Measurements from ENCODE around the gene ASIC3.

The ASIC3 gene

DNA sequence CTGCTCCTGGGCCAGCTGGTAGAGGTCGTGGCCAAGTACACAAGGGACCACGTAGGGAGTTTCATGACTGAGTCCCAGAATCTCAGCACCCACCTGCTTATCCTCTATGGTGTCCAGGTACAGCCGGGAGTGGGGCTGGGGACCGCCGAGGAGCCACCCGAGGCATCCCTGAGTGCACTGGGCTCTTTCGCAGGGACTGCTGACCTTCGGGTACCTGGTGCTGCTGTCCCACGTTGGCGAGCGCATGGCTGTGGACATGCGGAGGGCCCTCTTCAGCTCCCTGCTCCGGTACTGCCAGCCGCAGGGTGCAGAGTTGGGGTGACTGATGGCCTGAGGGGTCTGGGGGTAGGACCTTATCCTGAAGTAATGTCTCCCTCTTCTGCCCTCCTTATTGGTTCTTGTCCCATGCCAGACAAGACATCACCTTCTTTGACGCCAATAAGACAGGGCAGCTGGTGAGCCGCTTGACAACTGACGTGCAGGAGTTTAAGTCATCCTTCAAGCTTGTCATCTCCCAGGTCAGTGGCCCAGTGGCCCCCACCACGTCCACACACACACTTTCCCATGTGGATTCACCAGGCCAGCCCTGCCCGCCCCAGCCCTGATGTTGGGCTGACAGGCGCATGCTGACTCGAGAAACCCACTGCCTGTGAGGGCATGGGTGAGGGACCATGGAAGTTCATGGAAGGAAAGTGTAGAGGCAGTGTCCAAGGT lies 13.9 kb upstream of the ASIC3 start:
- no peak overlapping the region for H3K9ac ChIP-seq (ENCODE audit: low read depth, low read length, poor library complexity, severe bottlenecking)
- H3K36me3 ChIP-seq (ENCODE audit: insufficient read depth, low read length) = no peaks in the 10 kb centered on the region
- no peak overlapping the region for H3K4me3 ChIP-seq (ENCODE audit: low read length, poor library complexity, severe bottlenecking)
- H2AFZ ChIP-seq (ENCODE audit: low read length) = no peak overlapping the region
- TF ChIP-seq CTCF (conservative IDR thresholded peaks at IDR 0.05; ENCODE audit: low read length) = no peak
- H3K4me2 ChIP-seq (ENCODE audit: low read depth, low read length, poor library complexity, severe bottlenecking) = no peak overlapping the region
- no peaks in the 10 kb centered on the region for H3K79me2 ChIP-seq (ENCODE audit: insufficient read depth, low read length)
- no peaks in the 10 kb centered on the region for H3K9me2 ChIP-seq (replicated peaks; ENCODE audit: low read depth, low read length)
- H3K9me3 ChIP-seq (ENCODE audit: insufficient read depth, low read depth, low read length) = no peaks in the 10 kb centered on the region
- peaks cover under 1% of the 10 kb centered on the region; the same call in 1 of the 2 replicates for H3F3A ChIP-seq (ENCODE audit: low read depth)
- no peaks in the 10 kb centered on the region for H3K27me3 ChIP-seq (ENCODE audit: insufficient read depth, low read length, poor library complexity, severe bottlenecking)
- peaks cover 17% of the 10 kb centered on the region for H3K4me1 ChIP-seq (ENCODE audit: insufficient read depth, low read length, poor library complexity, severe bottlenecking)
- no peaks in the 10 kb centered on the region for H4K20me1 ChIP-seq (ENCODE audit: insufficient read depth, low read length, poor library complexity, severe bottlenecking)

DNA sequence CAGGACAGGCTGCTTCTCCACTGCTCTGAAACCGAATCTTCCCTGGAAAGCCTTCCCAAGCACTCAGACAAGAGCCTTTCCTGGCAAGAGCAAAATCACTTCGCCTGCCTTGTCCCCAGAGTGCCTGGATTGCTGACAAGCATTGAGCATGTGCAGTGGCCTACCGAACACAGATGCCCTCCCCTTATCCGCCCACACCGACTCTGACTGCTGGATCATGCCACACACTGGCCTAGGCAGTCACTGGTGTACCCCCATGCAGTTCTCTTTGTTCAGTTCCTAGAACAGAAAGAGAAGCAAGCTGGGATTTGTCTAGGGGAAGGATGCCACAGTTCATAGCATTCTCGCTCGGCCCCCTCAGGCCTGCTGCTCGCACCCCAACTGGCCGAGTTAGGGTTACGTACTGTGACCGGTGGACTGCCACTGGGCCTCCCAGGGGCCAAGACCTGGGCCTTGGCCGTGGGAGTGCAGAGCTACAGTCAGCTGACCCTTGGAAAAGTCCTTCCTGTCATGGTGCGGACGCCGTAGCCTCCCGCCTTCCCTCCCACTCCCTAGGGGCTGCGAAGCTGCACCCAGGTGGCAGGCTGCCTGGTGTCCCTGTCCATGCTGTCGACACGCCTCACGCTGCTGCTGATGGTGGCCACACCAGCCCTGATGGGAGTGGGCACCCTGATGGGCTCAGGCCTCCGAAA lies 13.2 kb upstream of the ASIC3 start:
- H3K9me2 ChIP-seq (replicated peaks; ENCODE audit: low read depth, low read length) = no peaks in the 10 kb centered on the region
- H3F3A ChIP-seq (ENCODE audit: low read depth) = peaks cover 2% of the 10 kb centered on the region; the same call in 1 of the 2 replicates
- no peak overlapping the region for H2AFZ ChIP-seq (ENCODE audit: low read length)
- H3K9me3 ChIP-seq (ENCODE audit: insufficient read depth, low read depth, low read length) = no peaks in the 10 kb centered on the region
- no peaks in the 10 kb centered on the region for H3K79me2 ChIP-seq (ENCODE audit: insufficient read depth, low read length)
- H3K27me3 ChIP-seq (ENCODE audit: insufficient read depth, low read length, poor library complexity, severe bottlenecking) = no peaks in the 10 kb centered on the region
- no peak overlapping the region for H3K4me3 ChIP-seq (ENCODE audit: low read length, poor library complexity, severe bottlenecking)
- H3K36me3 ChIP-seq (ENCODE audit: insufficient read depth, low read length) = no peaks in the 10 kb centered on the region
- H4K20me1 ChIP-seq (ENCODE audit: insufficient read depth, low read length, poor library complexity, severe bottlenecking) = no peaks in the 10 kb centered on the region
- no peak for TF ChIP-seq CTCF (conservative IDR thresholded peaks at IDR 0.05; ENCODE audit: low read length)
- TF ChIP-seq EZH2phosphoT487 (IDR thresholded peaks at IDR 0.05; ENCODE audit: borderline replicate concordance) = no peak
- H3K9ac ChIP-seq (ENCODE audit: low read depth, low read length, poor library complexity, severe bottlenecking) = no peak overlapping the region
- H3K4me2 ChIP-seq (ENCODE audit: low read depth, low read length, poor library complexity, severe bottlenecking) = no peak overlapping the region
- H3K4me1 ChIP-seq (ENCODE audit: insufficient read depth, low read length, poor library complexity, severe bottlenecking) = peaks cover 22% of the 10 kb centered on the region

DNA sequence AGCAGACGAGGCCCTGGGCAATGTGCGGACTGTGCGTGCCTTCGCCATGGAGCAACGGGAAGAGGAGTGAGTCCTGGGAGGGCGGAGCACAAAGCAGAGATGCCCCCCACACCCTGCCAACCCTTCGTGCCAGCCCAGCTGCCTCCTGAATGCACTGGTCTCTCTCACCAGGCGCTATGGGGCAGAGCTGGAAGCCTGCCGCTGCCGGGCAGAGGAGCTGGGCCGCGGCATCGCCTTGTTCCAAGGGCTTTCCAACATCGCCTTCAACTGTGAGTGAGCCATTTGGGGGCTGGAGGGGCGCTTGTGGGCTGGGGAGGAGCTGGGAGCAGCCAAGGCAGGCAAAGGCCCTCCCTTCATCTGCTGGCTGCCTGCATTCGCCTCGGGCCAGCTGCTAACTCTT lies 12.4 kb upstream of the ASIC3 start:
- no peaks in the 10 kb centered on the region for H3K36me3 ChIP-seq (ENCODE audit: insufficient read depth, low read length)
- H3K79me2 ChIP-seq (ENCODE audit: insufficient read depth, low read length) = no peaks in the 10 kb centered on the region
- TF ChIP-seq EZH2phosphoT487 (IDR thresholded peaks at IDR 0.05; ENCODE audit: borderline replicate concordance) (no peak), CTCF (conservative IDR thresholded peaks at IDR 0.05; ENCODE audit: low read length) (no peak)
- H4K20me1 ChIP-seq (ENCODE audit: insufficient read depth, low read length, poor library complexity, severe bottlenecking) = no peaks in the 10 kb centered on the region
- no peak overlapping the region for H2AFZ ChIP-seq (ENCODE audit: low read length)
- H3K9me3 ChIP-seq (ENCODE audit: insufficient read depth, low read depth, low read length) = no peaks in the 10 kb centered on the region
- no peak overlapping the region for H3K4me3 ChIP-seq (ENCODE audit: low read length, poor library complexity, severe bottlenecking)
- no peaks in the 10 kb centered on the region for H3K9me2 ChIP-seq (replicated peaks; ENCODE audit: low read depth, low read length)
- no peak overlapping the region for H3K4me2 ChIP-seq (ENCODE audit: low read depth, low read length, poor library complexity, severe bottlenecking)
- no peaks in the 10 kb centered on the region for H3K27me3 ChIP-seq (ENCODE audit: insufficient read depth, low read length, poor library complexity, severe bottlenecking)
- H3K4me1 ChIP-seq (ENCODE audit: insufficient read depth, low read length, poor library complexity, severe bottlenecking) = peaks cover 24% of the 10 kb centered on the region
- peaks cover 2% of the 10 kb centered on the region; the same call in 1 of the 2 replicates for H3F3A ChIP-seq (ENCODE audit: low read depth)
- no peak overlapping the region for H3K9ac ChIP-seq (ENCODE audit: low read depth, low read length, poor library complexity, severe bottlenecking)
